Mammary epithelial cell (primary cell): ENCODE results near the gene ACTR5.

Source experiments
- CTCF ChIP-seq, 2 donors: IDR thresholded peaks in 1 of 2; conservative IDR thresholded peaks in 1 of 2; 2 replicates each; pipeline ENCODE4 v1.5.1; 2011 to 2012; ENCODE audit warnings: inconsistent platforms in 2 of 2, low read length in 2 of 2, mild to moderate bottlenecking in 2 of 2, control low read depth in 1 of 2, low read depth in 1 of 2; ENCODE audit not compliant: insufficient read depth in 1 of 2; ENCODE audit errors: extremely low read depth in 1 of 2
- EZH2 ChIP-seq: IDR thresholded peaks from 2 replicates; pipeline ENCODE4 v1.6.1; 2012; ENCODE audit warnings: low read length, inconsistent platforms, borderline replicate concordance

- TF ChIP-seq CTCF (conservative IDR thresholded peaks at IDR 0.05 in 1 of 2, IDR thresholded peaks at IDR 0.05 in 1 of 2; ENCODE audit: extremely low read depth in 1 of 2, insufficient read depth in 1 of 2, low read depth in 1 of 2, low read length in 2 of 2) (no peak), EZH2 (no peak)
These were observed 67.2 kb downstream of the ACTR5 start for GRCh38 chr20:38815446-38815845.
